NCI-H345 treated with DMSO at 0.1 percent for 48 hours (cell line): ENCODE results near the gene CNOT4.
"Not testable (repeated sequence)": the region's sequence is repeated elsewhere in the genome, so short reads cannot be mapped to it uniquely, and the experiment has no call there.

ENCODE experiments used
- DNase-seq: peaks from one replicate; lab custom pipeline; 2025; ENCODE audit not compliant: unreplicated experiment; lab: John Stamatoyannopoulos, UW

Gene CNOT4

GRCh38 chr7:135366843-135367508, 142.9 kb downstream of the CNOT4 start:
- DNase-seq, result no peak

GRCh38 chr7:135365721-135366120, 144.2 kb downstream of the CNOT4 start:
- DNase-seq, result no peak

GRCh38 chr7:135364206-135364605, 145.7 kb downstream of the CNOT4 start:
- no peak for DNase-seq

GRCh38 chr7:135362871-135363270, 147.0 kb downstream of the CNOT4 start:
- no peak for DNase-seq

GRCh38 chr7:135361788-135362187, 148.1 kb downstream of the CNOT4 start:
- DNase-seq, result no peak

GRCh38 chr7:135359615-135360014, 150.3 kb downstream of the CNOT4 start:
- no peak for DNase-seq

GRCh38 chr7:135355377-135356048, 154.4 kb downstream of the CNOT4 start:
- DNase-seq, result no peak

GRCh38 chr7:135353832-135354231, 156.1 kb downstream of the CNOT4 start:
- no peak for DNase-seq

GRCh38 chr7:135352285-135352684, 157.6 kb downstream of the CNOT4 start:
- no peak for DNase-seq

- DNase-seq, result not testable (repeated sequence)
These were observed 158.8 kb downstream of the CNOT4 start for GRCh38 chr7:135351070-135351469.

- DNase-seq, result no peak
These were observed 160.2 kb downstream of the CNOT4 start for GRCh38 chr7:135349746-135350145.

GRCh38 chr7:135348493-135348892, 161.4 kb downstream of the CNOT4 start:
- DNase-seq, result no peak

- DNase-seq, result no peak
These were observed 166.5 kb downstream of the CNOT4 start for GRCh38 chr7:135343361-135343760.

- peak; percentile 27 for DNase-seq
These were observed 167.0 kb downstream of the CNOT4 start for GRCh38 chr7:135342887-135343286.

- DNase-seq, result no peak
These were observed 168.9 kb downstream of the CNOT4 start for GRCh38 chr7:135341049-135341448.

- DNase-seq, result no peak
These were observed 171.8 kb downstream of the CNOT4 start for GRCh38 chr7:135337977-135338550.

GRCh38 chr7:135337506-135337905, 172.4 kb downstream of the CNOT4 start:
- DNase-seq, result no peak

- peak; percentile 67 for DNase-seq
These were observed 174.2 kb downstream of the CNOT4 start for GRCh38 chr7:135335628-135336139.

- no peak for DNase-seq
These were observed 174.9 kb downstream of the CNOT4 start for GRCh38 chr7:135334830-135335543.

GRCh38 chr7:135333946-135334345, 176.0 kb downstream of the CNOT4 start:
- no peak for DNase-seq

- DNase-seq, result no peak
These were observed 176.7 kb downstream of the CNOT4 start for GRCh38 chr7:135333200-135333599.

- DNase-seq, result no peak
These were observed 179.8 kb downstream of the CNOT4 start for GRCh38 chr7:135330088-135330487.
